Trophoblast cell (in vitro differentiated cells and primary cell): ENCODE results near the gene STARD3NL.
"Not testable (repeated sequence)": the region's sequence is repeated elsewhere in the genome, so short reads cannot be mapped to it uniquely, and the experiment has no call there.

Source experiments
- DNase-seq, 2 donors: peaks; one replicate each; pipeline ENCODE4 v3.0.0-alpha.2; 2016
- H2AFZ ChIP-seq: 2 replicates; pipeline ENCODE4 v1.6.1; 2013; ENCODE audit warnings: low read length, moderate library complexity, mild to moderate bottlenecking; ENCODE audit not compliant: insufficient read depth, poor library complexity
- H2AK5ac ChIP-seq: 2 replicates; pipeline ENCODE4 v1.6.1; 2013; ENCODE audit warnings: mild to moderate bottlenecking, low read length
- H2BK120ac ChIP-seq: 2 replicates; pipeline ENCODE4 v1.6.1; 2013; ENCODE audit warnings: low read length, mild to moderate bottlenecking, moderate library complexity; ENCODE audit not compliant: insufficient read depth, poor library complexity
- H2BK12ac ChIP-seq: 2 replicates; pipeline ENCODE4 v1.6.1; 2013; ENCODE audit warnings: mild to moderate bottlenecking, low read length, moderate library complexity
- H2BK5ac ChIP-seq: 2 replicates; pipeline ENCODE4 v1.6.1; 2013; ENCODE audit warnings: low read length, low read depth, moderate library complexity, mild to moderate bottlenecking; ENCODE audit not compliant: poor library complexity
- H3K14ac ChIP-seq: 2 replicates; pipeline ENCODE4 v1.6.1; 2013; ENCODE audit warnings: mild to moderate bottlenecking, low read length
- H3K18ac ChIP-seq: 2 replicates; pipeline ENCODE4 v1.6.1; 2013; ENCODE audit warnings: mild to moderate bottlenecking, low read length
- H3K23ac ChIP-seq: 2 replicates; pipeline ENCODE4 v1.6.1; 2013; ENCODE audit warnings: low read length
- H3K27ac ChIP-seq: 2 replicates; pipeline ENCODE4 v1.5.1; 2013; ENCODE audit warnings: low read depth, mild to moderate bottlenecking, inconsistent platforms, low read length, moderate library complexity
- H3K27me3 ChIP-seq: 2 replicates; pipeline ENCODE4 v1.6.1; 2013; ENCODE audit warnings: inconsistent platforms, mild to moderate bottlenecking, low read length, moderate library complexity; ENCODE audit not compliant: insufficient read depth
- H3K36me3 ChIP-seq, 2 experiments: 1 replicate in 1 of 2; 2 replicates in 1 of 2; pipeline ENCODE4 v1.6.1; 2013; ENCODE audit warnings: low read length in 2 of 2, mild to moderate bottlenecking in 2 of 2, moderate library complexity in 1 of 2; ENCODE audit not compliant: insufficient read depth in 2 of 2, control insufficient read depth in 1 of 2
- H3K4ac ChIP-seq: 2 replicates; pipeline ENCODE4 v1.6.1; 2013; ENCODE audit warnings: low read depth, mild to moderate bottlenecking, low read length, moderate library complexity
- H3K4me1 ChIP-seq, 2 experiments: 1 replicate in 1 of 2; 2 replicates in 1 of 2; pipeline ENCODE4 v1.6.1; 2013; ENCODE audit warnings: low read length in 2 of 2, mild to moderate bottlenecking in 2 of 2, moderate library complexity in 1 of 2; ENCODE audit not compliant: insufficient read depth in 2 of 2, control insufficient read depth in 1 of 2
- H3K4me2 ChIP-seq: 2 replicates; pipeline ENCODE4 v1.6.1; 2013; ENCODE audit warnings: inconsistent platforms, mild to moderate bottlenecking, low read length, moderate library complexity
- H3K4me3 ChIP-seq: 2 replicates; pipeline ENCODE4 v1.5.1; 2013; ENCODE audit warnings: mild to moderate bottlenecking, low read depth, low read length, inconsistent platforms
- H3K79me1 ChIP-seq: one replicate; pipeline ENCODE4 v1.6.1; 2013; ENCODE audit warnings: low read length
- H3K79me2 ChIP-seq: 2 replicates; pipeline ENCODE4 v1.6.1; 2013; ENCODE audit warnings: low read length, mild to moderate bottlenecking; ENCODE audit not compliant: control insufficient read depth, insufficient read depth, poor library complexity
- H3K9ac ChIP-seq: 2 replicates; pipeline ENCODE4 v1.6.1; 2013; ENCODE audit warnings: mild to moderate bottlenecking, low read length
- H3K9me3 ChIP-seq: 2 replicates; pipeline ENCODE4 v1.6.1; 2013; ENCODE audit warnings: low read depth, mild to moderate bottlenecking, control low read depth, inconsistent platforms, low read length; ENCODE audit not compliant: insufficient read depth
- H4K12ac ChIP-seq: 2 replicates; pipeline ENCODE4 v1.6.1; 2013; ENCODE audit warnings: low read depth, mild to moderate bottlenecking, low read length, moderate library complexity
- H4K8ac ChIP-seq: 2 replicates; pipeline ENCODE4 v1.6.1; 2013; ENCODE audit warnings: low read depth, mild to moderate bottlenecking, low read length, moderate library complexity
- H4K91ac ChIP-seq: one replicate; pipeline ENCODE4 v1.6.1; 2013; ENCODE audit warnings: low read depth, mild to moderate bottlenecking, low read length, moderate library complexity
- WGBS: extraction: QIAGEN DNeasy Blood & Tissue Kit; methylation state at CpG from one replicate; pipeline ENCODE4 v1.1.7; 2013; ENCODE audit warnings: missing lambda C conversion rate; ENCODE audit not compliant: insufficient read length, insufficient coverage; ENCODE audit errors: extremely low coverage; 5-methylcytosine and 5-hydroxymethylcytosine counted together

Gene STARD3NL

DNA sequence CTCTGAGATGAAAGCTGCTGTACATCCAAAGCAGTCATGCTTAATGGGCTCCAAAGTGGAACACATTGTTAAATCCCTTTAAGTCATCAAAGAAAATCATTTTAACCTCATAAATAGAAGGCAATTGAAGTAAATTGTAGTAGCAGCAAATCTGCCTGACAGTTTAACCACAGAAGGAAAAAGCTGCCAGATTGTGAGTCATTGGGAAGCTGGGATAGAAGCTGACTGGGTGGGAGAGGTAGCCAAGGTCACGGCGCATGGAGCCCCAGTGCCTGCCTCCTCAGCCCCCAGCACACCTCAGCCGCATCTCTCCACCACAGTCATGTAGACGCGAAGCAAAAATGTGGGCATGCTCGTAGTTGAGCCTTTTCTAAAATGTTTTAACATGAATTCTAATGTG lies 51.3 kb downstream of the STARD3NL start:
- Histone ChIP-seq H3K14ac (no peak overlapping the region), H3K23ac (no peak overlapping the region), H3K4me3 (no peak overlapping the region), H2AK5ac (no peak overlapping the region), H2AFZ (no peak overlapping the region), H3K9ac (no peak overlapping the region), H3K27me3 (no peaks in the 10 kb centered on the region), H3K36me3 (peaks cover 13 to 19% of the 10 kb centered on the region in 2 experiments), H4K8ac (no peak overlapping the region), H3K79me1 (no peaks in the 10 kb centered on the region), H4K12ac (no peak overlapping the region), H3K4me2 (no peak overlapping the region), H2BK120ac (no peak overlapping the region), H3K4me1 (no peaks in the 10 kb centered on the region), H3K27ac (no peak overlapping the region), H4K91ac (no peak overlapping the region), H2BK5ac (no peak overlapping the region), H3K9me3 (no peaks in the 10 kb centered on the region), H3K4ac (no peak overlapping the region), H3K18ac (no peak overlapping the region), H2BK12ac (no peak overlapping the region), H3K79me2 (no peaks in the 10 kb centered on the region)
- no CpG with 5 or more reads among the region's 6 CpGs for WGBS
- DNase-seq = no peak

DNA sequence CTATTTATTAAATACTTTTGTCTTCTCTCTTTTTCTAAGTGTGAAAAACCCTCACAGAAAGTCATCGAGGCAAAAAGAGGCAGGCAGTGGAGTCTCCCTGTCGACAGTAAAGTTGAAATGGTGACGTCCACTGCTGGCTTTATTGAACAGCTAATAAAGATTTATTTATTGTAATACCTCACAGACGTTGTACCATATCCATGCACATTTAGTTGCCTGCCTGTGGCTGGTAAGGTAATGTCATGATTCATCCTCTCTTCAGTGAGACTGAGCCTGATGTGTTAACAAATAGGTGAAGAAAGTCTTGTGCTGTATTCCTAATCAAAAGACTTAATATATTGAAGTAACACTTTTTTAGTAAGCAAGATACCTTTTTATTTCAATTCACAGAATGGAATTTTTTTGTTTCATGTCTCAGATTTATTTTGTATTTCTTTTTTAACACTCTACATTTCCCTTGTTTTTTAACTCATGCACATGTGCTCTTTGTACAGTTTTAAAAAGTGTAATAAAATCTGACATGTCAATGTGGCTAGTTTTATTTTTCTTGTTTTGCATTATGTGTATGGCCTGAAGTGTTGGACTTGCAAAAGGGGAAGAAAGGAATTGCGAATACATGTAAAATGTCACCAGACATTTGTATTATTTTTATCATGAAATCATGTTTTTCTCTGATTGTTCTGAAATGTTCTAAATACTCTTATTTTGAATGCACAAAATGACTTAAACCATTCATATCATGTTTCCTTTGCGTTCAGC lies 52.0 kb downstream of the STARD3NL start:
- H4K8ac ChIP-seq = no peak overlapping the region
- H2BK120ac ChIP-seq = no peak overlapping the region
- H3K9me3 ChIP-seq = no peaks in the 10 kb centered on the region
- DNase-seq = no peak
- no peak overlapping the region for H2AK5ac ChIP-seq
- no peak overlapping the region for H3K14ac ChIP-seq
- WGBS = no CpG with 5 or more reads among the region's 6 CpGs
- no peak overlapping the region for H3K4ac ChIP-seq
- no peaks in the 10 kb centered on the region for H3K79me2 ChIP-seq
- no peak overlapping the region for H2BK5ac ChIP-seq
- no peak overlapping the region for H2AFZ ChIP-seq
- H3K4me1 ChIP-seq = no peaks in the 10 kb centered on the region
- no peak overlapping the region for H3K18ac ChIP-seq
- H2BK12ac ChIP-seq = no peak overlapping the region
- no peak overlapping the region for H3K9ac ChIP-seq
- no peak overlapping the region for H3K4me2 ChIP-seq
- H3K27ac ChIP-seq = no peak overlapping the region
- no peak overlapping the region for H3K23ac ChIP-seq
- no peaks in the 10 kb centered on the region for H3K79me1 ChIP-seq
- no peak overlapping the region for H4K91ac ChIP-seq
- no peaks in the 10 kb centered on the region for H3K27me3 ChIP-seq
- H3K36me3 ChIP-seq = peaks cover 11 to 18% of the 10 kb centered on the region in 2 experiments
- H4K12ac ChIP-seq = no peak overlapping the region
- H3K4me3 ChIP-seq = no peak overlapping the region

- Histone ChIP-seq H3K18ac (no peak overlapping the region), H2AFZ (no peak overlapping the region), H3K79me1 (no peaks in the 10 kb centered on the region), H3K4me3 (no peak overlapping the region), H3K14ac (no peak overlapping the region), H3K27ac (no peak overlapping the region), H3K27me3 (no peaks in the 10 kb centered on the region), H3K79me2 (no peaks in the 10 kb centered on the region), H4K12ac (no peak overlapping the region), H3K9me3 (no peaks in the 10 kb centered on the region), H3K9ac (no peak overlapping the region), H2AK5ac (no peak overlapping the region), H2BK12ac (no peak overlapping the region), H3K4ac (no peak overlapping the region), H3K4me1 (no peaks in the 10 kb centered on the region), H3K4me2 (no peak overlapping the region), H2BK5ac (no peak overlapping the region), H4K8ac (no peak overlapping the region), H2BK120ac (no peak overlapping the region), H4K91ac (no peak overlapping the region), H3K36me3 (peaks cover 8 to 13% of the 10 kb centered on the region in 2 experiments), H3K23ac (no peak overlapping the region)
- WGBS = no CpG with 5 or more reads among the region's 11 CpGs
- no peak for DNase-seq
These were observed 54.7 kb downstream of the STARD3NL start for GRCh38 chr7:38232502-38233366.

- H3K23ac ChIP-seq, H3K4me1 ChIP-seq, H3K4me2 ChIP-seq, H3K36me3 ChIP-seq, H3K27me3 ChIP-seq, H2AFZ ChIP-seq, DNase-seq, H3K4me3 ChIP-seq, H4K91ac ChIP-seq, H2BK120ac ChIP-seq, H3K9me3 ChIP-seq, H3K14ac ChIP-seq, H3K4ac ChIP-seq, H2AK5ac ChIP-seq, H2BK12ac ChIP-seq, H3K9ac ChIP-seq, H3K79me2 ChIP-seq, H4K12ac ChIP-seq, H3K27ac ChIP-seq, H4K8ac ChIP-seq, H2BK5ac ChIP-seq, H3K79me1 ChIP-seq, H3K18ac ChIP-seq: not testable (repeated sequence)
- no CpG with 5 or more reads among the region's 11 CpGs for WGBS
These were observed 56.7 kb downstream of the STARD3NL start for GRCh38 chr7:38234759-38235158.
